T-helper 1 cell treated with Interleukin-12 subunit alpha and Interleukin-12 subunit beta and Interleukin-4 antibody, amounts not matched to agents 30 ng/mL and 1 ng/mL, for 36 hours (primary cell): ENCODE results near the gene KDM2B. TPM values are rescaled to one million over a fixed set of nuclear protein-coding genes. Genes with fewer than 3 reads are reported as not detected.

Experiments
- intact Hi-C: fragments of 100-400 bp; cut with micrococcal nuclease; formaldehyde crosslinking; loops from one replicate; pipeline ENCODE4 v1.15.1; 2024
- total RNA-seq: library from RNA; stranded (reverse); gene quantifications from 2 replicates; pipeline ENCODE4 v1.2.3, GENCODE V29; 2022

KDM2B gene
- total RNA-seq, 1 donor from 2014 or later: 55.2 TPM

DNA sequence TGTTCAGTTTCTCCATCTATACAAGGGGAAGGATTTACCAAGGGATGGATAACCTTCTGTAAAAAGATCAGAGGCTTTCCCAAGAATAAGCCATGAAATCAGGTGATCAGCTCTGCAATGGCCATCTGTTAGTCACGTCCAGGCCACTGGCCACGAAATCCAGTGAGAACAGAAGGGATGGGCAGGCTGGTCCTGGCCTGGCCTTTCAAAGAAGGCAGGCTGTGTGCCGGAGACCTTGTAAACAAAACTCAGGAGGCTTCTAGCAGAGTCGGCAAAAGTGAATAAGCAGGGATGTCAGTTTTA, 112.4 kb downstream of the KDM2B start:
- intact Hi-C loops: loop anchor here (1.0 to 5.0 kb wide), 3 partner anchors 114 to 371 kb away; partner anchors contain the start of gene KDM2B

DNA sequence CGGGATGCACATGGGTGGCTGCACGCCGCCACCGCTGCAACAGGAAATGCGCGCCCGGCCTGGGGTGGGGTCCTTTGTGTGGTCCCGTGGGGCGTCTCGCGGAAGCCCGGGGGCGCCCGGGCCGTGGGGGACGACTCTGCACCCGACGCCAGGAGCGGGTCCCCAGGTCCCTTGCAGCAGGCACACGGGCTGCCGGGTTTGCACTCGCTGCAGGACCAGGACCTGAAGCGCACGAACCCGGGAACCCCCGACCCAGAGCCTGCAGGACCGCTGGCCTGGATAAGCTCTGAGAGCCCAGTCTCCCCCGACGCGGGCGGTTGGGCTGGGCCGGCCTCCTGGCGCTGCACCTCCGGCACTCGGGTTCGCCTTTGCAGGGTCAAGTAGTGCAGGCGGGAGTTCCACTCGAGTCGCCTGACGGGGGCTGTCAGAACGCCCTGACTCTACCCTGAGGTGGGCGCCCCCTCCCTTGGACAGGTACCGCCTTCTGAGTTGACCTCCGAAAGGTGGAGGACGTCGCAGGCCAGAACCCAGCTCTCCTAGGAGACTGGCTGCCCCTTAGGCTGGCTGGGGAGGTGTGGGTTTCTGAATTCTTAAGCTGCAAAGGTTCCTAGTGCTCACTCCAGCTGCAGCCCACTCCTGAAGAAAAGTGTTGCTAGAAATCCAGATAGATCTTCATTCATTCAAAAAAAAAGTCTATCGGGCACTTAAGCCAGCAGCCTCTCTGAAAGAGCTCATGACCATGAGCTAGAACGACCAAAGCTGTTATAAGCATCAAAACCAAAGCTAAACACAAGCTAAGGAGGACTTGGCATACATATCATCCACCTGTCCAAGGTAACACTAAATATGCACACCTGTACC, 113.0 kb downstream of the KDM2B start:
- intact Hi-C loops: loop anchor here (1.0 to 5.0 kb wide), 6 partner anchors 69 to 371 kb away; partner anchors contain the start of gene KDM2B

- intact Hi-C loops: loop anchor here (1.0 to 5.0 kb wide), 5 partner anchors 68 to 220 kb away; partner anchors contain the start of genes ANAPC5 and KDM2B
Observed at GRCh38 chr12:121466794-121467637, 113.8 kb downstream of the KDM2B start.

GRCh38 chr12:121465921-121466793, 114.7 kb downstream of the KDM2B start:
- intact Hi-C loops: loop anchor here (1.0 to 5.0 kb wide), 2 partner anchors 114 to 116 kb away; partner anchors contain the start of genes ANAPC5 and KDM2B

DNA sequence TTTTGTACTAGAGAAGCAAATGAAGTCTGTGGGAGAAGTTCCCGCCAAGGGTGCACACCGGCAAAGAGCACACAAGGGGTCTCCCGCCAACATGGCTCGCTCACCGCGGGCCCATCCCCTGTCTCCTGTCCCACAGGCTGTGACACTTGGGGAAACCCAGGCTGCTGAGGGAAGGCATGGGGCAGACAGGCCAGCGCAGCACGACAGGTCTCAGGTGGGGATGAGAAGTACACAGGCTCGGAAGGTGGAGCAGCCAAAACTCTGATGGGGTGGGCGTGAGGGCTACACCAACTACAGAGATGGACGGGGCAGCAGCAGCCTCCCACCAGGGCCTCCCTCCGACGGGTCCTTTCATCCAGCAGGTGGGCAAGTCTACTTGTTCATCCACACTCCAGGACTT, 116.5 kb downstream of the KDM2B start:
- intact Hi-C loops: no loop called here

- intact Hi-C loops: no loop called here
Observed at GRCh38 chr12:121461048-121461447, 119.8 kb downstream of the KDM2B start.

DNA sequence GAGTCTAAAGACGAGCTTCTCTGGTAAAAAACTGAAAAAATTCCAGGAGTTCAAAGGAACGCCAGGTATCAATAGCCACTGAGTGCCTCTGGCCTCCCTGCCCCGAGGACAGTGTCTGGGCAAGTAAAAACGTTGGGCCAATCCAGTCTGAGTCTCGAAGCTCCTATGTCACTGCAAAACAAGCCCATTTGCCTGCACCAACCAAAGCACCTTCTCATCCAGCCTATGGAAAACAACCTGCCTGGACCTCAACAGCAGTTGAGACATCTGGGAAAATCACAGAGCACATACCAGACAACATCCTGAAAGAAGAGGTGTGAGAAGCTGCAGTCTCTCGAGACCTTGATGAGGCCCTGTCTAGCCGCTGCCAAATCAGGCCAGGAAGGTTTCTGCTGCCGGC, 124.3 kb downstream of the KDM2B start:
- intact Hi-C loops: no loop called here

GRCh38 chr12:121455766-121456420, 124.9 kb downstream of the KDM2B start:
- intact Hi-C loops: no loop called here

DNA sequence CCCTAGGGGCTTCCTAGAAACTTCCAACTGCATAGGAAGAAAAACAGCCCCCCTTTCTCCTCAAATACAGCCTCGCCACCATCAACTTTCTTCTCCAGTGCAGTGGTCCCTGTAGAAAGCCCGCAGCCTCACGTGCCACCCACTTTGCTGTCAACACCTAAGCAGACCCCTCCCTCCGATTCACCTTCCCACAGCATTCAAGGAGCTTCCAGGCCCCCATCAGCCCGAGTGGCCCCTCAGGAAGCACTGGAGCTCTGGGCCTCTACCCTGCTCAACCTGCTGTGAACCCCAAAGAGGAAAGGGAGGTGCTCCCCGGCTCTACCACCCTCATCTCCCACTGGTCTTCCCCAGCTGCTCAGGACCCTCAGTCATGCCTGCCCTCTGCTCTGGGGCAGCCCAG, 125.9 kb downstream of the KDM2B start:
- intact Hi-C loops: no loop called here

GRCh38 chr12:121453629-121454028, 127.2 kb downstream of the KDM2B start:
- intact Hi-C loops: no loop called here

GRCh38 chr12:121452985-121453360, 127.8 kb downstream of the KDM2B start:
- intact Hi-C loops: no loop called here

- intact Hi-C loops: no loop called here
Observed at GRCh38 chr12:121452340-121452984, 128.4 kb downstream of the KDM2B start.

DNA sequence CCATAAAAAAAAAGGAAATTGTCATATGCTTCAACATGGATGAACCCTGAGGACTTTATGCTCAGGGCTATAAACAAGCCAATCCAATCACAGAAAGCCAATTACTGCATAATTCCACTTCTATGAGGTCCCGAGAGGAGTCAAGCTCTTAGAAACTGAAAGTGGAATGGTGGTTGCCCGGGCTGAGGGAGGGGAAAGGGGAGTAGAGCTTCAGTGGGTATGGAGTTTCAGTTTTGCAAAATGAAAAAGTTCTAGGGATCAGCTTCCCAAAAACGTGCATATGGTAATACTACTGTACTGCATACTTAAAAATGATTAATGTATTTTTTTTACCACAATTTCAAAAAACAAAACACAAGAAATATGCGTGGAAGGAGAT, 128.9 kb downstream of the KDM2B start:
- intact Hi-C loops: no loop called here

- intact Hi-C loops: no loop called here
Observed at GRCh38 chr12:121448771-121449315, 132.0 kb downstream of the KDM2B start.

GRCh38 chr12:121446750-121447149, 134.1 kb downstream of the KDM2B start:
- intact Hi-C loops: no loop called here

DNA sequence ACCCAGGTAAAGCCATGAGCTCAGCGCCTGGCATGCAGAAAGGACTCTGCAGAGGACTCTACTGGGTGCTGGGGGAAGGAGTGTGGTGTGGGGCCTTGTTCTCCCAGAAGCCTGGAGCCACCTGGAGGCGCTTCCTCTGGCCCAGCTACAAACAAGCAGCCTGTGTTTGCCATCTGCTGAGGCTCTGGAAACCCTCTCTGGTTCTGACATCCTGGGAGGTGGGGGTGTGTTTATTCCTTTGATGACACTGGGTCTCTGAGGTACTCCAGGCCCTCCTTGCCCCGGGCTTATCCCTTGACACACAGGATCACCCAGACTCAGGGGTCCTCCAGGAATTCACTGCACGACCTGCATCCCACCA, 136.0 kb downstream of the KDM2B start:
- intact Hi-C loops: loop anchor here (5.0 kb wide), 1 partner anchor 93 kb away; the partner anchor contains the start of gene ANAPC5

DNA sequence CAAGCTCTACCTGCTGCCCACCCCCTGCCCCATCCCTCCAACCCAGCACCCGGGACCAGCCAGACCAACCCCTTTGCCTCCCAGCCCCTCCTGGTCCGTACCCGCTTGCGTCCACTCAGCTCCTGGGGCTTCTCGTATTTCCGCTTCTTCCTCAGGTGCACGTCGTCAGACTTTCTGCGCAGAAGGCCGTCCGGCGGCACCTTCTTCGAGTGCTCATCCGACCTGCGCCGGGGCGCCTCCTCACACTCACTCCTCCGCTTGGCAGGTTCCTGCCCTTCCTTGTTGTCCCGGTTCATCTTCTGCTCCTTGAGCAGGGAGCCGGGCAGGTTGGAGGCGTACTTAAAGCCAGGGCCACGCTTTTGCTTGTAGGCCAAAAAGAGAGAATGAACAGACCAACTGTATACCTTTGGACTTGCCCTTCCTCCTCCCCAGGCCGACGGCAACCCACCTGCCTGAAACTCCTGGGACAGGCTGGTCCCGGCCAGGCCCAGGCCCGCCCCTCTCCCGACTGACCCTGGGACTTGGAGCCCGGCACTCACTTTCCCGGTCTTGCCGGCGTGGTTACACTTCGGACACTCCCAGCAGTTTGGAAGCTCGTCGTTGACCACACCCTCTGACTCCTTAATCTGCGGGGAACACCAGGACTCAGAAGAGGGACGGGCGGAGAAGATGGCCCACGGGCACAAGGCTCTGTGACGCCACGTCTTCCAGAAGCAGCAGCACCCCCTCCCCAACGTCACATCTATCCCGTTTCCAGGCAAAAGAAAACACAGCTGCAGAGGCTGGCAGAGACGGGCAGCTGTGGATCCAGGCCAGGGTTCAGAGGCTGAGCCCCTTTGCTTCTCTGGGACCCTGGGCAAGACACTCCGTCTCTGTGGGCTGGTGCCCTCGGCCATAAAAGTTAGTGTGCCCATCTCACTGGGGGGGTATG, 136.6 kb downstream of the KDM2B start:
- intact Hi-C loops: loop anchor here (1.0 to 5.0 kb wide), 3 partner anchors 43 to 110 kb away; partner anchors contain the start of genes ANAPC5 and RNF34

DNA sequence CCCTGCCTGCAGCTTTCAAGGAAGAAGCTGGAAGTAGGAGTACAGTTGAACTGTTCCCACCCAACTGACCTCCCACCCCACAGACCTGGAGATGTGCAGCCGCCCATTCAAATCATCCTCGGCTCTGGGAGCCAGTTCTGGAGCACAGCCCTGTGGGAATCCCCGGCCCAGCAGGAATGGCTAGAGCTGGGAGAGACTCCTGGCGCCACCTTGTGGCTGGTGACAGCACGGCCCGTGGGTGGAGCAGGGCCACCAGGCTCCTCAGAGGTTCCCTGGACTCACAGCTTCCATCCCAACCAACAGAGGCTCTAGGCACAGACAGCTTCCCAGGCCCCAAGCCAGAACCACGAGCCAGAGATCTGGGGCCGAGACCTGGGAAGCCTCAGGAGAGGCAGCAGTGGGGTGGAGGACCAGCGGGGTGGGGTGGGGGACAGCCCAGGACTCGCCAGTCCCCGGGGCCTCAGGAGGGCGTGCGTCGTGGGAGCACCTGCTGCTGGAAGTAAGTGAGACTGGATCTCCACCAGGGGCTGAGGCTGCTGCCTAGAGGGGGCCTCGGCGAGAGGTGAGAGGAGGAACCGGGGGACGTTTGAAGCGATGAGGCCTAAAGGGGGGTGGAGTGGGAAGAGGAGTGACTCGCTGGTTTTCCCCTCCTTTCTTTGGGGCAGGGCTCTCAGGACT, 137.5 kb downstream of the KDM2B start:
- intact Hi-C loops: loop anchor here (1.0 to 5.0 kb wide), 3 partner anchors 43 to 109 kb away; partner anchors contain the start of genes ANAPC5 and RNF34
